ENCODE data around the gene CCDC40.

The CCDC40 gene

DNA sequence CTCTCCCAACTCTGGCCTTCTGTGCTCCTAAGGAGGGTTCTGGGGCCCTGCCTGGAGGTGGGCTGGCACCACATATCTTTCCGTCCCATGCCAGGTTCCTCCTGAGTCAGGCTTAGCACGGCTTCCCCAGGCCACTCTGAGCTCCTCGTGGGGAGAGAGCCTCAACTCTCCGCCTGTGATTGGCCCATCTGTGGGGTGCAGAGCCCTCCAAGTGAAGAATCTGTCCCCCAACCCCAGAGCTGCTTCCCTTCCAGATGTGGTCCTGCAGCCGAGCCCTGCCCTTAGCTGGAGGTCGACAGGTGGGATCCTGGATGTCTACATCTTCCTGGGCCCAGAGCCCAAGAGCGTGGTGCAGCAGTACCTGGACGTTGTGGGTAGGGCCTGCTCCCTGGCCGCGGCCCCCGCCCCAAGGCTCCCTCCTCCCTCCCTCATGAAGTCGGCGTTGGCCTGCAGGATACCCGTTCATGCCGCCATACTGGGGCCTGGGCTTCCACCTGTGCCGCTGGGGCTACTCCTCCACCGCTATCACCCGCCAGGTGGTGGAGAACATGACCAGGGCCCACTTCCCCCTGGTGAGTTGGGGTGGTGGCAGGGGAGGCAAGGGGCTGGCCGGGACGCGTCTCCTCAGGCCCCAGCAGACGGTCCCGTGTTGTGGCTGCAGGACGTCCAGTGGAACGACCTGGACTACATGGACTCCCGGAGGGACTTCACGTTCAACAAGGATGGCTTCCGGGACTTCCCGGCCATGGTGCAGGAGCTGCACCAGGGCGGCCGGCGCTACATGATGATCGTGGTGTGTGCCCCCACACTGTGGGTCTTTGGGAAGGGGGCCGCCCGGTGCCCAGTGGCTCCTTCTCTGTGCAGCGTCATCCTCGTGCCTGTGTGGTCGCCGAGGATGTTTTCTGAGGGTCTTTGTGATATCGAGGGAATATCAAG lies 71.9 kb downstream of the CCDC40 start:
- no peak for TF ChIP-seq CEBPB (IDR thresholded peaks at IDR 0.05)
- TF ChIP-seq ZBTB7A (IDR thresholded peaks at IDR 0.05; ENCODE audit: low read depth): no peak
- TF ChIP-seq CREB1 (IDR thresholded peaks at IDR 0.05; ENCODE audit: low read depth): no peak

DNA sequence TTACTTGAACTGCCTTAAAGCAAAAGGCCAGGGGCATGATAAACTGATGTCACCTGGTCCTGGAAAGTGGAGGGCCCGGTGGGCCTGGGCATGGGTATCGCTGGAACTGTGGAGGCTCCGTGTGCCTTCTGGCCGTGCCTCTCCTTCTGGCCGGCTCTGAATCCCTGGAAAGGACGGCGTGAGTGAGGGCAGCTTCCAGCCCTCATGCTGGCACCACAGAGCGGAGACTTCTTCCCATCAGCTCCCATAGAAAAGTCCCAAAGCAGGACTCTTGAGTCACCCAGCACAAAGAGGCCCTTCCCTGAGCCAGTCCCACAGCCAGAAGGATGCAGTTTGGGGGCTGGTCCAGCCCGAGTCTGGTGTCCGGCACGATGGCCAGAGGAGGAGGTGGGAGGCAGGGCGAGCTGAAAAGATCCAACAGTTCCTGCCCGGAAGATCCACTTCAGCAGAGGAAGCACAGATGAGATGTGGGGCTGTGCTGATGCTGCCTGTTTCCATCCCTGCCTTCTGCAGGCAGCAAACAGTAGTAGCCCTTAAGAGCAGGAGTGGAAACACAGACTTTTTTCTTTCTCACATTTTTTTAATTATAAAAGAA lies 72.7 kb downstream of the CCDC40 start:
- TF ChIP-seq YY1 (IDR thresholded peaks at IDR 0.05; ENCODE audit: low read depth) (no peak), FOXM1 (IDR thresholded peaks at IDR 0.05; ENCODE audit: borderline replicate concordance, low read depth) (no peak), ZBTB7A (IDR thresholded peaks at IDR 0.05; ENCODE audit: low read depth) (no peak), TEAD4 (IDR thresholded peaks at IDR 0.05) (no peak), EGR1 (IDR thresholded peaks at IDR 0.05) (no peak)
- TF ChIP-seq, protein P1, sequence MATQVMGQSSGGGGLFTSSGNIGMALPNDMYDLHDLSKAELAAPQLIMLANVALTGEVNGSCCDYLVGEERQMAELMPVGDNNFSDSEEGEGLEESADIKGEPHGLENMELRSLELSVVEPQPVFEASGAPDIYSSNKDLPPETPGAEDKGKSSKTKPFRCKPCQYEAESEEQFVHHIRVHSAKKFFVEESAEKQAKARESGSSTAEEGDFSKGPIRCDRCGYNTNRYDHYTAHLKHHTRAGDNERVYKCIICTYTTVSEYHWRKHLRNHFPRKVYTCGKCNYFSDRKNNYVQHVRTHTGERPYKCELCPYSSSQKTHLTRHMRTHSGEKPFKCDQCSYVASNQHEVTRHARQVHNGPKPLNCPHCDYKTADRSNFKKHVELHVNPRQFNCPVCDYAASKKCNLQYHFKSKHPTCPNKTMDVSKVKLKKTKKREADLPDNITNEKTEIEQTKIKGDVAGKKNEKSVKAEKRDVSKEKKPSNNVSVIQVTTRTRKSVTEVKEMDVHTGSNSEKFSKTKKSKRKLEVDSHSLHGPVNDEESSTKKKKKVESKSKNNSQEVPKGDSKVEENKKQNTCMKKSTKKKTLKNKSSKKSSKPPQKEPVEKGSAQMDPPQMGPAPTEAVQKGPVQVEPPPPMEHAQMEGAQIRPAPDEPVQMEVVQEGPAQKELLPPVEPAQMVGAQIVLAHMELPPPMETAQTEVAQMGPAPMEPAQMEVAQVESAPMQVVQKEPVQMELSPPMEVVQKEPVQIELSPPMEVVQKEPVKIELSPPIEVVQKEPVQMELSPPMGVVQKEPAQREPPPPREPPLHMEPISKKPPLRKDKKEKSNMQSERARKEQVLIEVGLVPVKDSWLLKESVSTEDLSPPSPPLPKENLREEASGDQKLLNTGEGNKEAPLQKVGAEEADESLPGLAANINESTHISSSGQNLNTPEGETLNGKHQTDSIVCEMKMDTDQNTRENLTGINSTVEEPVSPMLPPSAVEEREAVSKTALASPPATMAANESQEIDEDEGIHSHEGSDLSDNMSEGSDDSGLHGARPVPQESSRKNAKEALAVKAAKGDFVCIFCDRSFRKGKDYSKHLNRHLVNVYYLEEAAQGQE (IDR thresholded peaks at IDR 0.05; ENCODE audit: low read depth): no peak
- TF ChIP-seq, protein P2, sequence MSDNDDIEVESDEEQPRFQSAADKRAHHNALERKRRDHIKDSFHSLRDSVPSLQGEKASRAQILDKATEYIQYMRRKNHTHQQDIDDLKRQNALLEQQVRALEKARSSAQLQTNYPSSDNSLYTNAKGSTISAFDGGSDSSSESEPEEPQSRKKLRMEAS (IDR thresholded peaks at IDR 0.05): no peak

DNA sequence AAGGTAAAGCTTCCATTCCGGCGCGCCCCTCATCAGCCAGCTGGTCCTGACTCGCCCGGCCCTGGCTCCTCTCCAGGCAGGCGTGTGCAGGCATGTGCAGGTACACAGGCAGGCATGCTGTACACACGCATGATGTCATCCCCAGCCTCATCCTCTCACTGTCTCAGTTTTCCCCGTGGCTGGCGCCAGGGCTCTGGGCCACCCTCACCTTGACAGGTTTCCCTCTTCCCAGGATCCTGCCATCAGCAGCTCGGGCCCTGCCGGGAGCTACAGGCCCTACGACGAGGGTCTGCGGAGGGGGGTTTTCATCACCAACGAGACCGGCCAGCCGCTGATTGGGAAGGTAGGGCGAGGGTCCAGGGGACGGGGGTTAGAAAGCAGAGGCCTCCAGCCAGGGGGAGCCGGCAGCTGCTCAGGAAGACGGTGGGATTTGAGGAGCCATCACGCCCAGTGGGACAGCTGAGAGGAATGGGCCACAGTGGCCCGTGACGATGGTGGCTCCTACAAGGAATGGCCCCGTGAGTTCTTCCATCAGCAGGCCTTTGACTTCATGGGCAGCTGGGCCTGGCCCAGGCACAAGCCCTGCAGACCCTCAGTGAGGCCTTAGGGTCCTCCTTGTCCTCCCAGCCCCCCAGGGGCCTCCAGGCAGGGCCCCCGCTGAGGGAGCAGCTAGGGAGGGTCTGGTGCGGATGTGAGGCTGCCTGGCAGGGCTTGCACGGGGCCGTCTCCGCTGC lies 73.4 kb downstream of the CCDC40 start:
- TF ChIP-seq TAF1 (IDR thresholded peaks at IDR 0.05; ENCODE audit: low read depth) (no peak), EP300 (IDR thresholded peaks at IDR 0.05; ENCODE audit: borderline replicate concordance) (no peak), RAD21 (IDR thresholded peaks at IDR 0.05; ENCODE audit: low read depth) (no peak), YY1 (IDR thresholded peaks at IDR 0.05; ENCODE audit: low read depth) (no peak), FOXM1 (IDR thresholded peaks at IDR 0.05; ENCODE audit: borderline replicate concordance, low read depth) (no peak), CEBPB (IDR thresholded peaks at IDR 0.05) (no peak), TEAD4 (IDR thresholded peaks at IDR 0.05) (no peak)

DNA sequence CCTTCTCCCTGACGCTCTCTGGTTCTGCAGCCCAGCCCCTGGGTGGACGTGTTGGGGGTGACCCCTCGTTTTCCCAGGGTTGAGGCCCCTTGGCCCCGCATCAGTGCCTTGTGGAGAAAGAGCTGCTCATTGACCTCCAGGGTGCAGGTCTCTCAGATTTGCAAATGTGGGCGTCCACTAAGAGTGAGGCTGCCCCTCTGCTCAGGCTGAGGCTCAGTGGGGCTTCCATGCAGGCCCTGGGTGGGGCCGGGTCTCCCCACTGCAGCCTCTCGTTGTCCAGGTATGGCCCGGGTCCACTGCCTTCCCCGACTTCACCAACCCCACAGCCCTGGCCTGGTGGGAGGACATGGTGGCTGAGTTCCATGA lies 74.0 kb downstream of the CCDC40 start:
- TF ChIP-seq EP300 (IDR thresholded peaks at IDR 0.05; ENCODE audit: borderline replicate concordance) (no peak), YY1 (IDR thresholded peaks at IDR 0.05; ENCODE audit: low read depth) (no peak), TCF12 (IDR thresholded peaks at IDR 0.05; ENCODE audit: low read depth) (no peak), FOXM1 (IDR thresholded peaks at IDR 0.05; ENCODE audit: borderline replicate concordance, low read depth) (no peak), CEBPB (IDR thresholded peaks at IDR 0.05) (no peak), TEAD4 (IDR thresholded peaks at IDR 0.05) (no peak), ZBTB7A (IDR thresholded peaks at IDR 0.05; ENCODE audit: low read depth) (no peak), TAF1 (IDR thresholded peaks at IDR 0.05; ENCODE audit: low read depth) (no peak), NFIC (IDR thresholded peaks at IDR 0.05) (no peak), RAD21 (IDR thresholded peaks at IDR 0.05; ENCODE audit: low read depth) (no peak), CREB1 (IDR thresholded peaks at IDR 0.05; ENCODE audit: low read depth) (no peak), EGR1 (IDR thresholded peaks at IDR 0.05) (no peak)
- TF ChIP-seq, protein P1 (IDR thresholded peaks at IDR 0.05; ENCODE audit: low read depth): no peak
- TF ChIP-seq, protein P2 (IDR thresholded peaks at IDR 0.05): no peak
- TF ChIP-seq, protein P3, sequence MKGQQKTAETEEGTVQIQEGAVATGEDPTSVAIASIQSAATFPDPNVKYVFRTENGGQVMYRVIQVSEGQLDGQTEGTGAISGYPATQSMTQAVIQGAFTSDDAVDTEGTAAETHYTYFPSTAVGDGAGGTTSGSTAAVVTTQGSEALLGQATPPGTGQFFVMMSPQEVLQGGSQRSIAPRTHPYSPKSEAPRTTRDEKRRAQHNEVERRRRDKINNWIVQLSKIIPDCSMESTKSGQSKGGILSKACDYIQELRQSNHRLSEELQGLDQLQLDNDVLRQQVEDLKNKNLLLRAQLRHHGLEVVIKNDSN (IDR thresholded peaks at IDR 0.05): no peak

DNA sequence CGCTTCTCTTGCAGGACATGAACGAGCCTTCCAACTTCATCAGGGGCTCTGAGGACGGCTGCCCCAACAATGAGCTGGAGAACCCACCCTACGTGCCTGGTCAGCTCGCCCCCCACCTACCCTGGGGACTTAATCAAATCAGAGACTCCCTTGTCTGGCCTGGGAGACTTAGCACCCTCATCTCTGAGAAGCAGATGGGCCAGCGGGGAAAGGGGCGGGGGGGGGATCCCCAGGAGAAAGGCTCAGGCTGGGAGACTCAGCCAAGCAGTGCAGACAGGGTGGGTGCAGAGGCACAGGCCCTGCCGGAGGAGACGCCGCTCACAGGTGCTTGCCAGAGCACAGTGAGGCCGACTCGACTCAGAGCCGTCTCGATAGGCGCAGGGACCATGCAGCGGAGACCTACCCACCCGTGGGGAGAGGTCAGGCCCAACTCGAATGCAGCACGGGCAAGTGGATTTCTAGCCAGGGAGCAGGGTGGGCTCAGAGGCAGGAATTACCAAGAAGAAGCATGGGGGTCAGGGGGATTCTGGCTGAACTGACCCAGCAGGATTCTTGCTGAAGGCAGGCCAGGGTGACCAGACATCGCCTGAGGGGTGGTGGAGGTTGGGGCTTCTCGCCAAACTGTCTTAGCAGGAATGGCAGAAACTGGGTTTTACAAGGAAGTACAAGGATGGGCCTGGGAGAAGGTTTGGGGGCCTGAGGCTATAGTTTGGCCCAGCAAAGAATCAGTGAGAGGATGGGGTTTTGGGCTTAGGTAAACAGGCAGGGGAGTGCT lies 74.7 kb downstream of the CCDC40 start:
- TF ChIP-seq FOXM1 (IDR thresholded peaks at IDR 0.05; ENCODE audit: borderline replicate concordance, low read depth) (no peak), NFIC (IDR thresholded peaks at IDR 0.05) (no peak), EP300 (IDR thresholded peaks at IDR 0.05; ENCODE audit: borderline replicate concordance) (no peak), TEAD4 (IDR thresholded peaks at IDR 0.05) (no peak), CEBPB (IDR thresholded peaks at IDR 0.05) (no peak), RAD21 (IDR thresholded peaks at IDR 0.05; ENCODE audit: low read depth) (no peak), ZBTB7A (IDR thresholded peaks at IDR 0.05; ENCODE audit: low read depth) (no peak), EGR1 (IDR thresholded peaks at IDR 0.05) (no peak), TAF1 (IDR thresholded peaks at IDR 0.05; ENCODE audit: low read depth) (no peak), YY1 (IDR thresholded peaks at IDR 0.05; ENCODE audit: low read depth) (no peak), CREB1 (IDR thresholded peaks at IDR 0.05; ENCODE audit: low read depth) (no peak), TCF12 (IDR thresholded peaks at IDR 0.05; ENCODE audit: low read depth) (no peak)
- TF ChIP-seq, protein P2 (IDR thresholded peaks at IDR 0.05): no peak
- TF ChIP-seq, protein P1 (IDR thresholded peaks at IDR 0.05; ENCODE audit: low read depth): no peak
- TF ChIP-seq, protein P3 (IDR thresholded peaks at IDR 0.05): no peak

All from Ishikawa (cell line).